Cardiac septum (tissue), 1 donor: ENCODE data around the gene A1BG. TPM values are rescaled to one million over a fixed set of nuclear protein-coding genes. Genes with fewer than 3 reads are reported as not detected.
"Not testable (repeated sequence)": the region's sequence is repeated elsewhere in the genome, so short reads cannot be mapped to it uniquely, and the experiment has no call there.

Source experiments
- DNase-seq: peaks from one replicate; pipeline ENCODE4 v3.0.0-alpha.2; 2020; ENCODE audit warnings: low spot score
- intact Hi-C: fragments of 100-400 bp; cut with DNase I; formaldehyde crosslinking; loops from one replicate; pipeline ENCODE4 v1.14.0; 2022
- total RNA-seq: library from RNA; stranded (reverse); fragmentation: NEBNext Ultra II Directional; extraction: Animal tissue kit (Norgen Biotek cat#: 25700); gene quantifications from one replicate; pipeline ENCODE4 v1.2.1, GENCODE V29; 2021
- donor health status: DM: no; HTN: no; CAD: no.

The A1BG gene
- total RNA-seq, 1 donor from 2014 or later, result 5.2 TPM

DNA sequence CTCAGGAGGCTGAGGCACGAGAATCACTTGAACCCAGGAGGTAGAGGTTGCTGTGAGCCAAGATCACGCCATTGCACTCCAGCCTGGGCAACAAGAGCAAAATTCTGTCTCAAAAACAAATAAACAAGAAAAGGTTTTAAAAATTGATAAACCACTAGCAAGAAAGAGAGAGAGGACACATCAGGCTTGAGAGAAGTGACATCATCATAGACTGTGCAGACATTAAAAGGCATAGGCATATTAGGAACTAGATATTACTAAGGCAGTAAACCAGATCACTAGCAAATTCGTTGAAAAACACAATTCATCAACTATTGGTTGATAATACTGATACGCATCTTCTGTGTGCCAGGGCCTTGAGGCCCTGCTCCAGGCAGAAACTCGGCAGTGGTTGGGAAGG is 7.7 kb downstream of the A1BG start:
- intact Hi-C loops, result no loop called here
- DNase-seq, result no peak

DNA sequence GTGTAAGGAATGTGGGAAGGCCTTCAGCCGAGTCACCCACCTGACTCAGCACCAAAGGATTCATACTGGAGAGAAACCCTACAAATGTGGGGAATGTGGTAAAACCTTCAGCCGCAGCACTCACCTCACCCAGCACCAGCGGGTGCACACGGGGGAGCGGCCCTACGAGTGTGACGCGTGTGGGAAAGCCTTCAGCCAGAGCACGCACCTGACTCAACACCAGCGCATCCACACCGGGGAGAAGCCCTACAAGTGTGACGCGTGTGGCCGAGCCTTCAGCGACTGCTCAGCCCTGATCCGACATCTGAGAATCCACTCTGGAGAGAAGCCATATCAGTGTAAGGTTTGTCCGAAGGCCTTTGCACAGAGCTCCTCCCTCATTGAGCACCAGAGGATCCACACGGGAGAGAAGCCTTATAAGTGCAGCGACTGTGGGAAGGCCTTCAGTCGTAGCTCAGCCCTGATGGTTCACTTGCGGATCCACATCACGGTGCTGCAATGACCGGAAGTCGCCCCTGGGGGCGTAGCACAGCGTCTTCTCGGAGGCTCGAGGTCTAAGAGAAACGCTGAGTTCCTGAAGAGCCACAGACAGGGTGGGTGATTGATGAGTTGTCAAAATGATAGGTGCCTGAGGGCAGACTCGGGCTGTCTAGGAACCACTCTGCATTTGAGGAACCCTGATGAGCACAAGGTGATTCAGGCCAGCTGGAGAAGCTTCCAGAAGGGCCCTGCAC is 14.3 kb downstream of the A1BG start:
- DNase-seq, result no peak
- intact Hi-C loops, result no loop called here

DNA sequence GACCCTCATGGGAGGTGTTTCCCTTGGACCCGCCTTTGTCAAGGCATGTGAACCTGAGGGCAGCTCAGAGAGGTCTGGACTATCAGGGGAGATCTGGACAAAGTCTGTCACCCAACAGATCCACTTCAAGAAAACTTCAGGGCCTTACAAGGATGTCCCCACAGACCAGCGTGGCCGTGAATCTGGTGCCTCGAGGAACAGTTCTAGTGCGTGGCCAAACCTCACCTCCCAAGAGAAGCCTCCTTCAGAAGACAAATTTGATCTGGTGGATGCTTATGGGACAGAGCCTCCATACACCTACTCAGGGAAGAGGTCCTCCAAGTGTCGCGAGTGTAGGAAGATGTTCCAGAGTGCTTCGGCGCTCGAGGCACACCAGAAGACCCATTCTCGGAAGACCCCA is 15.0 kb downstream of the A1BG start:
- intact Hi-C loops, result no loop called here
- no peak for DNase-seq

DNA sequence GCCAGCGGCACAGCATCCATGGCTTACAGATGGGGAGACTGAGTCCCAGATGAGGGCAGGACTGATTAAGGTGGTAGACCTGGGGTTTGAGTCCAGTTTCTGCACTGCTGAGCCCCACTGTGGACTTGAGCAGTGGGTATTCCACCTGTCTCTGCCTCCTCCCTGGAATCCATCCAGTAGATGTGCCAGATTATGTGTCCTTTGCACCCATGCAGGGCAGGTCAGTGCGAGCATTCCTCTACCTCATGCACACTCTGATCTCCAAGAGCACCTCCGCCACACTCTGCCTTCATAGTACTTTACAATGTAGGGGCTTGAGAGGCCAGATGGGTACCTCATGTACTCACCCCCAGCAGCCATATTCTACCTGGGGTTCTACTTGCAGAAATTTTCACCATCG is 16.5 kb downstream of the A1BG start:
- intact Hi-C loops, result no loop called here

DNA sequence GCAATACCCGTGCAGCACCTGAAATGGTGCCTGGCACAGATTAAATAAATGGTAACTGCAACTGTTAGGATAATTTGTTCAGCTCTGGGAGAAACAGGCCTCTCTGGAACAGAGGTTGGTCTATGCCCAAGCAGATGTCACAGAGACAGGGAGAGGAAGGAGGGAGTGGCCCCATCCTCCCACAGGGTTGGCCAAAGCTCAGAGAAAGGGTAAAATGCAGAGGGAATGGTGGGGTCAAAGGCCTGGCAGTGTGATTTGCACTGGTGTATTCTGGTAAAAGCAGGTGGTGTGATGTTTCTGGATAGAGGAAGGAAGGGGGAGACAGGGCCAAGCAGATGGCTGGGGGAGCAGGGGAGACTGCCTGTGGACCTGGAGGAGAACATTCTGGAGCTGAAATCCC is 17.1 kb downstream of the A1BG start:
- intact Hi-C loops, result no loop called here
- DNase-seq, result no peak

More for the DNA sequence above, 16.5 kb downstream of the A1BG start:
- DNase-seq, result no peak

DNA sequence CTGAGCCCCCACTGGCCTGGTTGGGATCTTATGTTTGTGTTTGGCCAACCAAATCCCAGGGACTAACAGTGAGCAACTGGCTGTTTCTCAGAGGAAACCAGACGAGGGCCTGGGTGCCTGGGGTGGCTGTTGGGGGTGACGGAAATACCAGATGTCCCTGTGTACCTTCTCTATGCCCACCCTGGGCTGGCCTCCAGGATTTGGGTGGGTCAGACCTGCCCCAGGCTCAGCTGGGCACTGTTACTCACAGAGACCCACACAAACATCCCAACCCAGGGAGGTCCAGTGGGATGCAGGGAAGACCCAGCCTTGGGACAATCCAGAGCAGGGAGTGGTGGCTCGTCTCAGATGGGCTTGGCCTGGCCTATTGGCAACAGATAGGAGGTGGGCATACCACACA is 17.7 kb downstream of the A1BG start:
- no peak for DNase-seq
- intact Hi-C loops, result no loop called here

DNA sequence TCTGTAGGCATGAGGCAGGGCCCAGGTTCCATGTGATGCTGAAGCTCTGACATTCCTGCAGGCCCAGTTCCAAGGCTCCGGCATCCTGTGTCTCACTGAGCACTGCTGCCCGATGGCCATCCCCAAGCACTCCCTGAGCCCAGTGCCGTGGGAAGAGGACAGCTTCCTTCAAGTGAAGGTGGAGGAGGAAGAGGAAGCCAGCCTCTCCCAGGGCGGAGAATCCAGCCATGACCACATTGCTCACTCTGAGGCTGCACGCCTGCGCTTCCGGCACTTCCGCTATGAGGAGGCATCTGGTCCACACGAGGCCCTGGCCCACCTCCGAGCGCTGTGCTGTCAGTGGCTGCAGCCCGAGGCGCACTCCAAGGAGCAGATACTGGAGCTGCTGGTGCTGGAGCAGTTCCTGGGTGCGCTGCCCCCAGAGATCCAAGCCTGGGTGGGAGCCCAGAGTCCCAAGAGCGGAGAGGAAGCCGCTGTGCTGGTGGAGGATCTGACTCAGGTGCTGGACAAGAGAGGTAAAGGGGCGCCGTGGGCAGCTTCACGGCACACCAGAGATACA is 18.5 kb downstream of the A1BG start:
- intact Hi-C loops, result no loop called here

DNA sequence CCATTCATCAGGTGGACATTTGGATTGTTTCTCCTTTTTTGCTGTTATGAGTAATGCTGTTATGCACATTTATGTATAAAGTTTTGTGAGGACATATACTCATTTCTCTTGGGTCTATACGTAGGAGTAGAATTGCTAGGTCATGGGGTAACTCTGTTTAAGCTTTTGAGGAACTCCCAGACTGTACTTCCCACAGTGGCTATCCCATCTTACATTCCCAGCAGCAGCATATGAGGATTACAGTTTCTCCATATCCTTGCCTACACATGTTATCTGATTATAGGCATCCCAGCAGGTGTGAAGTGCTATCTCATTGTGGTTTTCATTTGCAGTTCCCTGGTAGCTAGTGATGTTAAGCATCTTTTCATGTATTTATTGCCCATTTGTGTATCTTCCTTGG is 20.6 kb downstream of the A1BG start:
- intact Hi-C loops, result no loop called here
- DNase-seq, result no peak

More for the DNA sequence above, 18.5 kb downstream of the A1BG start:
- peak; percentile 72 for DNase-seq

DNA sequence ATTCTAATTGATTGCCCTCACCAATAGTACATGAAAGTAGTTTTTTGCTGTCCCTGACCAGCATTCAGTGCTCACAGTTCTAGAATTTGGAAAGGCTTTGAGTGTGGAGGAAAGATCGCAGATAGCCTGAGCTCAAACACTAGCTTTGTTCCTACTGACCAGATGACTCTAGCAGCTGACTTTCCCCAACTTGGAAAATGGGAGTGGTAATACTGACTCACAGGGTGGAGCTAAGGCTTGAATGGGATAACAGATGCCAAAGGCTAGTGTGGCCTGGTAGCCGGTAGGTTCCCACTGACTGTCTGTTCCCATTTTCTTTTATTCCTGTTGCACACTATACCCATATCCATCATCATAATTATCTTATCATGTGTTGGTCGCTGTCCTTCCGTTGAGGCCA is 22.8 kb downstream of the A1BG start:
- no peak for DNase-seq
- intact Hi-C loops, result no loop called here

DNA sequence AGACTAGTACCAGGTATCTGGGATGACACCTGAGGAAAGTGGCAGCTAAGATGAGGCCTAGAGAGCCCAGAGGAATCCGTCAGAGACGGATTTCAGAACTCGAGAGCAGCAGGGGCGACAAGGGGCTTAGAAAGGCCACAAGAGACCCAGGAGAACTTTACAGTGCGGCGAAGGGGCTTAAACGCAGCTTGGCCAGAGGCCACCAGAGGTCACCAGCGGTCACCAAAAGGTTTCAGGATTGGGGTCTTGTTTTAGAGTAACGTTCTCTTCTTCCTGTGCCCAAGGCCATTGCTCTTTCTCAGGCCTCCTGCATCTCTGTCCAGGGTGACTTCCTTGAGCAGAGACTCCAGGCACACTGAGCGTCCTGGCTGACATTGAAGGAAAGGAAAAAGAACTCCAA is 24.3 kb downstream of the A1BG start:
- DNase-seq, result no peak
- intact Hi-C loops, result no loop called here

DNA sequence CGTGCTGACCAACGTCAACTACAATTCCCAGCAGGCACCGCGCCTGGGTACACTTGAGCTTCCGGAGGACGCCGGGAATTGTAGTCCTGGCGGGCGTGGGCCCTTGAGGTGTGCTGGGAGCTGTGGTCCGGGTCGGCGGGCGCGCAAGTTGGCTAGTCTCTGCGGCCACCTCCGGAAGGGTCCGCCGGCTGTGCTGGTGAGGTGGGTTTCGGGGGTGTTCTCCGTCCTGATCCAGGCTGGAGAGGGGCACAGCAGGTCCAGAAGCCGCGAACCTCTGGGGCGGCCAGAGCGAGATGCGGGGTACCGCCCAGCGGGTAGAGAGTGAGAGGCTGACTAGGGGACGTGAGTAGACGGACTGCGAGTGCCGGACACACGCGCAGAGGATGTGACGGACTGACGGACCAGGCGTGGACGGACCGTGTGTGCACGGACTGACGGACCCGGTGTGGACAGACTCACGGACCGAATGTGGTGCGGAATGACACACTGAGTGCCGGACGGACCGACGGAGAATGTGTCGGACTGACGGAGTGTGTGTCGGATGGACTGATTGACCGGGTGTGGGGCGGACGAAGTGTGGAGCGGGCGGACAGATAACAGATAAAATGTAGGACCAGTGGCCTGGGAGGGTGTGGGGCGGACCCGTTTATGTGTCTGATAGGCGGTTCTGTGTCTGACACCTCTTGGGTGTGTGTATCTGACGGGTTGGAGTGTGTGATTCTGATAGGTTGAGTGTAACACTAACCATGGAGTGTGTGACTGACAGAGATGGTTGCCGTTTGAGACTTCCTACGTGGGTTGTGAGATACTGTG is 26.2 kb downstream of the A1BG start, which contains the start of gene ZSCAN22:
ZSCAN22 (plus strand) TSS at position 81 of the 813 bp plus-strand sequence. CDS start 7,809 bp downstream, outside the sequence.
- DNase-seq, result peak; percentile 99
- intact Hi-C loops, result no loop called here

DNA sequence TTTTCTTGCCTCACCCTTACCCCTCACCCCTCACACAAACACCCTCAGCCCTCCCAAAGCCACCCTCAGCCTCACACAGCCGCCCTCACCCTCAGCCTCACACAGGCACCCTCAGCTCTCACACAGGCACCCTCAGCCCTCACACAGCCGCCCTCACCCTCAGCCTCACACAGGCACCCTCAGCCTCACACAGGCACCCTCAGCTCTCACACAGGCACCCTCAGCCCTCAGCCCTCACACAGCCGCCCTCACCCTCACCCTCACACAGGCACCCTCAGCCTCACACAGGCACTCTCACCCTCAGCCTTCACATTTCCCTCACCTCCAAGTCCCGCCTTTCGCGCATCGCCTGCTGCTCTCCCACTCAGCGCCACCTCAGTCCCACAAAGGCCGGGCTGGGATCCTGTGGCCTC is 26.8 kb downstream of the A1BG start:
- no peak for DNase-seq
- intact Hi-C loops, result no loop called here

DNA sequence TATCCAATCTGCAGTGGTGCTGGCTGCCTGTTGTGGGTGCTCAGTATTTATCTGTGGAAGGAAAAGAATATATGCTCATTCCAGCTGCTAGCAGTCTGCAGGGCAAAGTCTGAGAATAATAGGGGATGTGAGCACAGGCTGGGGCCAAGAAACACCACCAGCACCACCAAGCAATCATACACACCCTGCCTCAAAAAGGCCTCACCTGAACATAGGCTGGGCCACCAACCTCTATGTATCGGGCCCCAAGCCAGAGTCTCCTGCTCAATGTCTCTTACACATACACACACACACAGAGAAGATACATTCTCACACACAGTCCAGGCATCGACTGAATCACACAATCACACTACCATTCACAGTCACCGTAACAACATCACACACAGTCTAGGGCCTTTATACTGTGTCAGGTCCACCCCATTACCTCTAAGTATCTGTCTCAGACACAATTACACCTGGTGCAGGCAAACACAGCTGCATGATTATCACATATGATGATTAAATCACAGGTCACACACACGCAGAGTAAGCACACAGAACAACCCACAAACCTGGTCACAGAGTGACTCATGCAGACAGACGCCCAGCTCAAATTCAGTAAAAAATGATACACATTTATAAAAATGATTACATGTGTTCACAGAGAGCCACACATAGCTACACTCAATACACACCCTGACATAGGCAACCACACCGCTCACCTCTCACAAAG is 27.8 kb downstream of the A1BG start:
- DNase-seq, result no peak
- intact Hi-C loops, result no loop called here

DNA sequence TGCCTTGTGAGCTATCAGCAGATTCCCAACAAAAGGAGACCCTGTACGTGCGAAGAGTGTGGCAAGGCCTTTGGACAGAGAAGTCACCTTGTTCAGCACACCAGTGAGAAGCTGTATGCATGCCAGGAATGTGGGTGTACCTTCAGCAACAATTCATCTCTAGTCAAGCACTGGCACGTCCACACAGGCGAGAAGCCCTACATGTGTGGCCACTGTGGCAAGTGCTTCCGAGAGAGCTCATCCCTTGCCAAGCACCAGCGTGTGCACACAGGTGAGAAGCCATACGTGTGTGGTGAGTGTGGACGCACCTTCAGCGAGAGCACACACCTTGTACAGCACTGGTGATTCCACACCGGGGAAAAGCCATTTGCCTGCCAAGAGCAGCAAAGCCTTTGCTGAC is 34.1 kb downstream of the A1BG start:
- no peak for DNase-seq
- intact Hi-C loops, result no loop called here

DNA sequence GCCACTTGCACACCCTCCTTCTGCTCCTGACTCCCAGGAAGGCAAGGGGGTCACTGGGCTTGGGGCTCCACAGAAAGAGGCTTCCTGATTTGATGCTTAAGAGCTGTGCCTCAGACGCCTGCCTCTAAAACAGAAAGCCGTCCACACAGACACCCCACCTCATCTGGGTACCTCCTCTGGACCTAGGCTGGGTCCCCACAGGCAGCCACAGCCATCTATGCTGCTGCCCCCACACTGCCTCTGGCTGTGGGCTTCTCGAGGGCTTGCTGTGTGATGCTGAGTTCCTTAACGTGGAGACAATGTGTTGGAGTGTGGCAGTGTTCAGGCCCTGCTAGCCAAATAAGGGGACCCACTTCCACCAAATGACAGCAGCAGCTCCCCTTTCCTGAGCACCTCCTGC is 35.0 kb downstream of the A1BG start:
- intact Hi-C loops, result no loop called here
- DNase-seq, result peak; percentile 31

DNA sequence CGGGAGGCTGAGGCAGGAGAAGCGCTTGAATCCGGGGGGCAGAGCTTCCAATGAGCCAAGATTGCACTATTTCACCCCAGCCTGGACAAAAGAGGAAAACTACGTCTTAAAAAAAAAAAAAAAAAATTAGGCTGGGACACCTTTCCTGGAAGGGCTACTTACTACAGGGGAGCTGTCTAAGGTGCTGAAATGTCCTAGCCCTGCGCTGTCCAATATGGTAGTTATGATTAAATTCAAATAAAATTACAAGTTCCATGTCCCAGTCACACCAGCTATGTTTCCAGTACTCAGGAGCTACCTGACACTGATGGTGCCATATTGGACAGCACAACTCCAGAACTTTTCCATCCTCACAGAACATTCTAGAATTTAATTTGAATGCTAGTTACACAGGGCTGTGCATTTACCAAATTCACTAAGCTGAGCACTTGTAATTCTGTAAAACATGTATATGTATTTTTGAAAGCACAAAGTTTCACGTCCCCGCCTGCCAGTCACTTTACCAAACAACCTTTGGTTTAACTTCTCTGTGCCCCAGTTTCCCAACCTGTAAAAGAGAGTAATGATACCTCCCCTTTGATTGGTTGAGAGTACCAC is 35.7 kb downstream of the A1BG start:
- intact Hi-C loops, result no loop called here
- no peak for DNase-seq

DNA sequence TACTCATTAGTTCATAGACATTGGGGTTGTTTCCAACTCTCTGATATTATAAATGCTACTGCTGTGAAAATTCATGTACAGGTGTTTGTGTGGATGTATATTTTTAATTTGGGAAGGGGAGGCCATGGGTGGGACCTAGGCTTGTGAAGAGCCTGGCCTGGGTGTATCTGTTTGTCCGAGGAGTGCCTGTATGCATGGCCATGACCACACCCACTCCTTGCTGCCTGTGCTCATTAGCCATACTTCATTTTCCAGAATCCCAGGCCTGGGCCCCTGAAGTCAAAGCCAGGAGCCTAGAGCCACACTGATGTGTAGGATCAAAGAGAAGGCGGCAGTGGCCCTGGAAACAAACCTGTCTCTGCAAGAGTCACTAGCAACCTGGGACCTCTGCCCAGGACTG is 37.7 kb downstream of the A1BG start:
- intact Hi-C loops, result no loop called here
- DNase-seq, result no peak

DNA sequence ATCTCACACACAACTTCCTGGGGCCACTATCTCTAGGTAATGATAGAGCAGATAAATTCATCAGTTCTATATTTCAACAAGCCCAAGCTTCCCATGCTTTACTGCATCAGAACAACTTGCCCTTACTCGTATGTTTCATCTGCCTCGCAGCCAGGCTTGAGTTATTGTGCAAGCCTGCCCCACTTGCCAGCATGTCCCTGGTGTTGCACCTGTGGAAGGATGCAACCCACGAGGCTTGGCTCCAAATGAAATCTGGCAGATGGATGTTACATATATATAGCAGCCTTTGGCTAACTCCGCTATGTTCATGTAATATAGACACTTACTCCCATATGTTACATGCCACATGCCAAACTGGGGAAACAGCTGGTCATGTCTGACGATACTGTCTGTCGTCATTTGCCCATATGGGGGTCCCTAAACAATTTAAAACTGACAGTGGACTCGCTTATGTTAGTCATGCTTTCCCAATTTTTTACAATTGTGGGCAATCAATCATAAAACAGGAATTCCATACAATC is 41.9 kb downstream of the A1BG start:
- DNase-seq, result peak; percentile 43
- intact Hi-C loops, result no loop called here

DNA sequence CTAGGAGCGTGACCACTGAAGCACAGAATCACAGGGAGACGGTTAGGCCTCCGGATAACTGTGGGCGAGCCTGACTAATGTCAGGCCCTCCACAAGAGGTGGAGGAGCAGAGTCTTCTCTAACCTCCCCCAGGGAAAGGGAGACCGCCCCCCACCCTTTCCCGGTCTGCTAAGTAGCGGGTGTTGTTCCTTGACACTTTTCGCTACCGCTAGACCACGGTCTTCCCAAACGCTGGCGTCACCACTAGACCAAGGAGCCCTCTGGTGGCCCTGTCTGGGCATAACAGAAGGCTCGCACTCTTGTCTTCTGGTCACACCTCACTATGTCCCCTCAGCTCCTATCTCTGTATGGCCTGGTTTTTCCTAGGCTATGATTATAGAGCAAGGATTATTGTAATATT is 42.6 kb downstream of the A1BG start:
- DNase-seq, intact Hi-C loops: not testable (repeated sequence)
